Fibroblast of peridontal ligament (primary cell): ENCODE results near the gene EIF1B.

Experiments
- DNase-seq: peaks from one replicate; pipeline ENCODE4 v3.0.0-alpha.2; 2010; ENCODE audit errors: extremely low read depth

EIF1B gene

GRCh38 chr3:40308725-40309417 is 636 bp upstream of the EIF1B start:
- DNase-seq: no peak

- DNase-seq: peak; percentile 64
These were observed 603 bp downstream of the EIF1B start for GRCh38 chr3:40309925-40310695.

GRCh38 chr3:40310705-40311104 is 1.2 kb downstream of the EIF1B start:
- peak; percentile 65 for DNase-seq

- no peak for DNase-seq
These were observed 3.2 kb downstream of the EIF1B start for GRCh38 chr3:40312661-40313226.

GRCh38 chr3:40313975-40314860 is 4.7 kb downstream of the EIF1B start:
- peak; percentile 27 for DNase-seq

- DNase-seq: peak; percentile 84
These were observed 7.8 kb downstream of the EIF1B start for GRCh38 chr3:40317061-40317855.

- no peak for DNase-seq
These were observed 12.3 kb downstream of the EIF1B start for GRCh38 chr3:40321818-40322217.

- no peak for DNase-seq
These were observed 14.4 kb downstream of the EIF1B start for GRCh38 chr3:40323946-40324345.

- no peak for DNase-seq
These were observed 15.1 kb downstream of the EIF1B start for GRCh38 chr3:40324621-40325020.

GRCh38 chr3:40325465-40325864 is 16.0 kb downstream of the EIF1B start:
- no peak for DNase-seq

GRCh38 chr3:40328374-40328773 is 18.9 kb downstream of the EIF1B start:
- no peak for DNase-seq

GRCh38 chr3:40329071-40329470 is 19.6 kb downstream of the EIF1B start:
- DNase-seq: no peak

- no peak for DNase-seq
These were observed 23.2 kb downstream of the EIF1B start for GRCh38 chr3:40332684-40333083.

GRCh38 chr3:40333416-40333815 is 23.9 kb downstream of the EIF1B start:
- DNase-seq: no peak

GRCh38 chr3:40333852-40334251 is 24.3 kb downstream of the EIF1B start:
- no peak for DNase-seq

GRCh38 chr3:40336101-40336500 is 26.6 kb downstream of the EIF1B start:
- DNase-seq: no peak

- DNase-seq: no peak
These were observed 27.1 kb downstream of the EIF1B start for GRCh38 chr3:40336511-40337135.

GRCh38 chr3:40337136-40338108 is 27.9 kb downstream of the EIF1B start:
- DNase-seq: no peak

GRCh38 chr3:40339871-40340270 is 30.4 kb downstream of the EIF1B start:
- no peak for DNase-seq
